GM06990 (cell line): ENCODE measurements around the gene HRAS.

Experiments used
- DNase-seq: peaks from one replicate; pipeline ENCODE4 v3.0.0-alpha.2; 2011; ENCODE audit not compliant: insufficient read length; ENCODE audit errors: extremely low read depth
- H3K27me3 ChIP-seq: replicated peaks from 2 replicates; pipeline ENCODE4 v1.6.0; 2011; ENCODE audit warnings: low read length; ENCODE audit not compliant: control insufficient read depth, insufficient read depth
- H3K36me3 ChIP-seq: 2 replicates; pipeline ENCODE4 v1.5.1; 2011; ENCODE audit warnings: low read length; ENCODE audit not compliant: control insufficient read depth, insufficient read depth
- H3K4me3 ChIP-seq: replicated peaks from 2 replicates; pipeline ENCODE4 v1.5.1; 2011; ENCODE audit warnings: low read depth, mild to moderate bottlenecking, control low read depth, low read length
- CTCF ChIP-seq: IDR thresholded peaks from 2 replicates; pipeline ENCODE4 v1.5.1; 2011; ENCODE audit warnings: low read length, control low read depth, mild to moderate bottlenecking, inconsistent platforms; ENCODE audit not compliant: insufficient read depth, poor library complexity, severe bottlenecking

The HRAS gene

GRCh38 chr11:496834-497564 is 38.4 kb downstream of the HRAS start:
- Histone ChIP-seq H3K27me3 (no peaks in the 10 kb centered on the region), H3K36me3 (peaks cover 55% of the 10 kb centered on the region)

DNA sequence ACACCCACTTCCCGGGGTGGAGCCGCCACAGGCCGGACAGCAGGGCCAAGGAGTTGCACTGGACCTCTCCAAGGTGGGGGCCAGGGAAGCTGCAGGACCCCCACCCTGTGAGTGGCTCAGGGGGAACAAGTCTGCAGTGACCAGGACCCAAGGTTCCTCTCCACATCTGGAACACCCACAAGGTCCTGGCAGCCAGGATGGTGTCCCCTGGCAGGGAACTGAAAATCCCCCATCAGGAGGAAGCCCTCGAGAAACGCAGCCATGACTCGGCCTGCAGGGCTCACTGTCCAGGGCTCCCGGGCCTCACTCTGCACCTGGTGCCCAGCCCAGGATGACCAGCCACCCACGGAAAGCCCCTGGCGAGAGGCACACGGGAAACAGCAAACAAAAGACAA is 39.8 kb downstream of the HRAS start:
- Histone ChIP-seq H3K27me3 (no peaks in the 10 kb centered on the region), H3K36me3 (peaks cover 51% of the 10 kb centered on the region), H3K4me3 (no peak overlapping the region)
- no peak for DNase-seq
- TF ChIP-seq CTCF: no peak

More at GRCh38 chr11:496834-497564, 38.4 kb downstream of the HRAS start:
- no peak for TF ChIP-seq CTCF
- H3K4me3 ChIP-seq: no peak overlapping the region
- no peak for DNase-seq

- no peak overlapping the region for H3K4me3 ChIP-seq
- H3K36me3 ChIP-seq: peaks cover 46% of the 10 kb centered on the region
- no peak for TF ChIP-seq CTCF
- DNase-seq: no peak
- H3K27me3 ChIP-seq: no peaks in the 10 kb centered on the region
These were observed 40.4 kb downstream of the HRAS start for GRCh38 chr11:494761-495536.

- peaks cover 24% of the 10 kb centered on the region for H3K36me3 ChIP-seq
- no peak overlapping the region for H3K4me3 ChIP-seq
- H3K27me3 ChIP-seq: no peaks in the 10 kb centered on the region
- DNase-seq: no peak
- TF ChIP-seq CTCF: no peak
These were observed 42.7 kb downstream of the HRAS start for GRCh38 chr11:492427-493226.

GRCh38 chr11:491358-491757 is 44.0 kb downstream of the HRAS start:
- Histone ChIP-seq H3K36me3 (peaks cover 16% of the 10 kb centered on the region), H3K4me3 (no peak overlapping the region), H3K27me3 (no peaks in the 10 kb centered on the region)
- DNase-seq: no peak
- no peak for TF ChIP-seq CTCF
